H9 (cell line): ENCODE results near the gene FAM221B. TPM values are rescaled to one million over a fixed set of nuclear protein-coding genes. Genes with fewer than 3 reads are reported as not detected.

Experiments
- DNase-seq: peaks from one replicate; pipeline ENCODE4 v3.0.0-alpha.2; 2017
- H2AFZ ChIP-seq: one replicate; pipeline ENCODE4 v1.6.1; 2013; ENCODE audit warnings: mild to moderate bottlenecking, low read length, control low read depth, moderate library complexity
- H2AK5ac ChIP-seq: 2 replicates; pipeline ENCODE4 v1.6.1; 2013; ENCODE audit warnings: low read length, control low read depth, mixed read lengths; ENCODE audit not compliant: insufficient read length
- H2BK120ac ChIP-seq: one replicate; pipeline ENCODE4 v1.6.1; 2013; ENCODE audit warnings: low read depth, mild to moderate bottlenecking, low read length, control low read depth, inconsistent platforms; ENCODE audit not compliant: poor library complexity, severe bottlenecking
- H2BK12ac ChIP-seq: 2 replicates; pipeline ENCODE4 v1.6.1; 2013; ENCODE audit warnings: low read length, control low read depth, mixed read lengths, low read depth; ENCODE audit not compliant: insufficient read length
- H2BK15ac ChIP-seq: 2 replicates; pipeline ENCODE4 v1.6.1; 2013; ENCODE audit warnings: low read depth, low read length, control low read depth
- H2BK20ac ChIP-seq: one replicate; pipeline ENCODE4 v1.6.1; 2013; ENCODE audit warnings: low read depth, mild to moderate bottlenecking, low read length, control low read depth, inconsistent platforms; ENCODE audit not compliant: poor library complexity, severe bottlenecking
- H2BK5ac ChIP-seq: 2 replicates; pipeline ENCODE4 v1.6.1; 2013; ENCODE audit warnings: low read length, control low read depth, mixed read lengths; ENCODE audit not compliant: insufficient read length
- H3K14ac ChIP-seq: 2 replicates; pipeline ENCODE4 v1.6.1; 2013; ENCODE audit warnings: low read length, control low read depth; ENCODE audit not compliant: insufficient read depth
- H3K18ac ChIP-seq: 2 replicates; pipeline ENCODE4 v1.6.1; 2013; ENCODE audit warnings: low read depth, mild to moderate bottlenecking, mixed read lengths, low read length, control low read depth; ENCODE audit not compliant: insufficient read length
- H3K23ac ChIP-seq: 2 replicates; pipeline ENCODE4 v1.6.1; 2013; ENCODE audit warnings: low read length, control low read depth, mixed read lengths, low read depth; ENCODE audit not compliant: insufficient read length
- H3K23me2 ChIP-seq: 2 replicates; pipeline ENCODE4 v1.6.1; 2013; ENCODE audit warnings: low read depth, mild to moderate bottlenecking, mixed read lengths, low read length, control low read depth; ENCODE audit not compliant: insufficient read length, poor library complexity, severe bottlenecking
- H3K27ac ChIP-seq: 2 replicates; pipeline ENCODE4 v1.5.1; 2013; ENCODE audit warnings: low read length, control low read depth, mixed read lengths, low read depth; ENCODE audit not compliant: insufficient read length
- H3K27me3 ChIP-seq: 2 replicates; pipeline ENCODE4 v1.6.1; 2013; ENCODE audit warnings: low read length, control low read depth, inconsistent platforms; ENCODE audit not compliant: insufficient read depth
- H3K4ac ChIP-seq: 2 replicates; pipeline ENCODE4 v1.6.1; 2013; ENCODE audit warnings: low read depth, mild to moderate bottlenecking, control low read depth, inconsistent platforms, low read length, moderate library complexity
- H3K4me1 ChIP-seq: 2 replicates; pipeline ENCODE4 v1.6.1; 2013; ENCODE audit warnings: low read length, control low read depth, inconsistent platforms; ENCODE audit not compliant: insufficient read depth
- H3K4me2 ChIP-seq: 2 replicates; pipeline ENCODE4 v1.6.1; 2013; ENCODE audit warnings: low read length, control low read depth, mixed read lengths; ENCODE audit not compliant: insufficient read length, insufficient read depth
- H3K56ac ChIP-seq: 2 replicates; pipeline ENCODE4 v1.6.1; 2013; ENCODE audit warnings: low read depth, mild to moderate bottlenecking, mixed read lengths, low read length, control low read depth; ENCODE audit not compliant: insufficient read length
- H3K79me1 ChIP-seq: 2 replicates; pipeline ENCODE4 v1.6.1; 2013; ENCODE audit warnings: low read depth, mild to moderate bottlenecking, moderate library complexity, low read length, control low read depth, inconsistent platforms; ENCODE audit not compliant: insufficient read depth, poor library complexity, severe bottlenecking
- H3K79me2 ChIP-seq: 2 replicates; pipeline ENCODE4 v1.6.1; 2013; ENCODE audit warnings: low read length, control low read depth, inconsistent platforms; ENCODE audit not compliant: insufficient read depth
- H3K9ac ChIP-seq: 2 replicates; pipeline ENCODE4 v1.6.1; 2013; ENCODE audit warnings: low read length, control low read depth, mixed read lengths; ENCODE audit not compliant: insufficient read length; ENCODE audit errors: extremely low read depth
- H3K9me3 ChIP-seq: one replicate; pipeline ENCODE4 v1.6.1; 2013; ENCODE audit warnings: low read depth, low read length, inconsistent platforms; ENCODE audit not compliant: control insufficient read depth
- H3T11ph ChIP-seq: one replicate; pipeline ENCODE4 v1.6.1; 2013; ENCODE audit warnings: mild to moderate bottlenecking, low read length, control low read depth, inconsistent platforms
- H4K20me1 ChIP-seq: one replicate; pipeline ENCODE4 v1.6.1; 2013; ENCODE audit not compliant: control insufficient read depth, insufficient read length, insufficient read depth
- H4K5ac ChIP-seq: 2 replicates; pipeline ENCODE4 v1.6.1; 2013; ENCODE audit warnings: low read depth, mild to moderate bottlenecking, mixed read lengths, low read length, control low read depth; ENCODE audit not compliant: insufficient read length
- H4K8ac ChIP-seq: replicated peaks from 2 replicates; pipeline ENCODE4 v1.6.1; 2013; ENCODE audit warnings: low read length, control low read depth, mixed read lengths, low read depth; ENCODE audit not compliant: insufficient read length
- H4K91ac ChIP-seq: 2 replicates; pipeline ENCODE4 v1.6.1; 2013; ENCODE audit warnings: low read depth, mild to moderate bottlenecking, moderate library complexity, mixed read lengths, low read length, control low read depth; ENCODE audit not compliant: insufficient read length
- H3K27ac Mint-ChIP-seq, 3 experiments: 2 replicates in 2 of 3; 3 replicates in 1 of 3; pipeline ENCODE4 v1.8.0; 2020 to 2021; ENCODE audit warnings: mixed read lengths in 3 of 3, mild to moderate bottlenecking in 1 of 3, moderate library complexity in 1 of 3
- H3K27me3 Mint-ChIP-seq: 2 replicates; pipeline ENCODE4 v1.8.0; 2021; ENCODE audit warnings: low read depth, mild to moderate bottlenecking, moderate library complexity, mixed read lengths
- H3K36me3 Mint-ChIP-seq, 3 experiments: 2 replicates in 2 of 3; 3 replicates in 1 of 3; pipeline ENCODE4 v1.8.0; 2020 to 2021; ENCODE audit warnings: low read depth in 3 of 3, mixed read lengths in 3 of 3; ENCODE audit not compliant: insufficient read depth in 1 of 3
- H3K4me1 Mint-ChIP-seq, 2 experiments: 2 replicates each; pipeline ENCODE4 v1.8.0; 2020; ENCODE audit warnings: mixed read lengths in 2 of 2
- H3K4me3 Mint-ChIP-seq, 2 experiments: 2 replicates in 1 of 2; 3 replicates in 1 of 2; pipeline ENCODE4 v1.8.0; 2020 to 2021; ENCODE audit warnings: mild to moderate bottlenecking in 2 of 2, mixed read lengths in 2 of 2, moderate library complexity in 1 of 2
- H3K9me3 Mint-ChIP-seq, 2 experiments: 2 replicates in 1 of 2; 3 replicates in 1 of 2; pipeline ENCODE4 v1.8.0; 2020; ENCODE audit warnings: mild to moderate bottlenecking in 2 of 2, mixed read lengths in 2 of 2, moderate library complexity in 1 of 2
- CTCF ChIP-seq: fragments of 200-600 bp; sonication (generic); conservative IDR thresholded peaks from 3 replicates; pipeline ENCODE4 v1.8.0; 2021; ENCODE audit warnings: antibody characterized with exemption, mild to moderate bottlenecking
- WGBS: extraction: QIAGEN DNeasy Blood & Tissue Kit; methylation state at CpG from one replicate; pipeline ENCODE4 v1.1.7; 2013; ENCODE audit warnings: missing lambda C conversion rate, low lambda C conversion rate, mixed read lengths; ENCODE audit not compliant: insufficient read length; ENCODE audit errors: extremely low coverage; 5-methylcytosine and 5-hydroxymethylcytosine counted together
- total RNA-seq: library from RNA; stranded (reverse); gene quantifications from 2 replicates; pipeline ENCODE4 v1.2.1, GENCODE V29; 2021

FAM221B gene
- total RNA-seq, 1 experiment from 2014 or later = not detected

- Mint-ChIP-seq H3K27ac (no peak overlapping the region), H3K9me3 (peaks cover 5 to 8% of the 10 kb centered on the region in 2 experiments; a peak in 4 of 5 replicates), H3K27me3 (peaks cover 6% of the 10 kb centered on the region), H3K4me3 (no peak overlapping the region), H3K4me1 (peaks cover 16% of the 10 kb centered on the region in 2 experiments), H3K36me3 (peaks cover 0 to 5% (median 1%) of the 10 kb centered on the region in 3 experiments; a peak in 5 of 7 replicates)
- Histone ChIP-seq H3K23me2 (no peaks in the 10 kb centered on the region), H3K27me3 (no peaks in the 10 kb centered on the region), H4K20me1 (no peaks in the 10 kb centered on the region), H3K14ac (no peak overlapping the region), H2BK20ac (no peak overlapping the region), H3K9ac (no peak overlapping the region), H3K79me1 (no peaks in the 10 kb centered on the region), H2AFZ (no peak overlapping the region), H3K18ac (no peak overlapping the region), H4K91ac (no peak overlapping the region), H3K23ac (no peak overlapping the region), H4K5ac (no peak overlapping the region), H2BK15ac (no peak overlapping the region), H3K79me2 (no peaks in the 10 kb centered on the region), H3K9me3 (no peaks in the 10 kb centered on the region), H2BK120ac (no peak overlapping the region), H3K4ac (no peak overlapping the region), H2AK5ac (no peak overlapping the region), H2BK5ac (no peak overlapping the region), H2BK12ac (no peak overlapping the region), H3K4me2 (no peak overlapping the region), H3K56ac (no peak overlapping the region), H4K8ac (no peak overlapping the region), H3K27ac (no peak overlapping the region), H3K4me1 (peaks cover 7% of the 10 kb centered on the region; the same call in 1 of the 2 replicates), H3T11ph (no peak overlapping the region)
- no peak for DNase-seq
- TF ChIP-seq CTCF = no peak
- no CpG with 5 or more reads among the region's 3 CpGs for WGBS
Measured at GRCh38 chr9:35871545-35871944, 43.0 kb upstream of the FAM221B start.
